CD4-positive, alpha-beta T cell treated with Interleukin-21 for 1 hour (primary cell): ENCODE data around the gene PAPSS1.
A peak's percentile ranks its signal among the peaks of the same experiment; 100 is the strongest.
"Not testable (repeated sequence)": the region's sequence is repeated elsewhere in the genome, so short reads cannot be mapped to it uniquely, and the experiment has no call there.

ENCODE experiments used
- DNase-seq: peaks from one replicate; pipeline ENCODE4 v3.0.0-alpha.2; 2020

PAPSS1 gene

DNA sequence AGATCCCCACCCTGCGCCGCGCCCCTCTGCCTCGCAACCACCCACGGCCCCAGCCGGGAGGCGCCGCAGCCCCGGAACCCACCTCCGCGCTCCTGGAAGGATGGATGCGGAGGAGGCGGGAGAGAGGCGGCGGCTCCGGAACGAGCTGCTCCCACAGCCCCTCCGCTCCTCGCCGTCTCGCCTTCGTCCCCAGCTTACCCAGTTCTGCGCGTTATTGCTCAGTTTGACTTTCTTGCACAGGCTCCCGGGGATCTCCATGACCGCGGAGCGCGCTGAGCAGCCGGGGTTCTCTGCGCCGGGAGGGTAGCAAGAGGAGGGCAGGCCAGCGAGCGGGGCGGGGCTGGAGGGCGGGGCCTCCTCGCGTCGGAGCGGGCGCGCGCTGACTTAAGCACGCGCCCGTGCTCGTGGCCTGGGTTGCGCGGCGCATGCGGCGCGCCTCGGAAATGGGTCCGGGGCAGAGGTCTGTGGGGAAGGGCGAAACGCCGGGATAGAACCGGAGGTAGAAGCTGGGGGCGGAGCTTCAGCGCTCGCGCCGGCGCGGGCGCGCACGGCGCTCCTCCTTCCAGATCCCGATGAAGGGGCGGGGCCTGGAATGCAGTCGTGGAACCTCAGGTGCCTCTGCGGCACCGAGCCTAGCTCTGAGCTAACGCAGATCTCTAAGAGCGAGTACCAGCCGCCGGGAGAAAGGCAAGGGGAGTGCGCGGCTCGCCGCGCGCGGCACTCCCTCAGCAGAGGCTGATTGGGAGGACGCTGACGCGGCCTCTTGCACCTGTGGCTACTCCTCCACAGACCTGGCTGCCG lies at the start of gene PAPSS1:
PAPSS1 (minus strand) TSS at position 313 of the 801 bp plus-strand sequence; CDS start at position 258, 55 bp downstream.
- DNase-seq, result peak; percentile 96

DNA sequence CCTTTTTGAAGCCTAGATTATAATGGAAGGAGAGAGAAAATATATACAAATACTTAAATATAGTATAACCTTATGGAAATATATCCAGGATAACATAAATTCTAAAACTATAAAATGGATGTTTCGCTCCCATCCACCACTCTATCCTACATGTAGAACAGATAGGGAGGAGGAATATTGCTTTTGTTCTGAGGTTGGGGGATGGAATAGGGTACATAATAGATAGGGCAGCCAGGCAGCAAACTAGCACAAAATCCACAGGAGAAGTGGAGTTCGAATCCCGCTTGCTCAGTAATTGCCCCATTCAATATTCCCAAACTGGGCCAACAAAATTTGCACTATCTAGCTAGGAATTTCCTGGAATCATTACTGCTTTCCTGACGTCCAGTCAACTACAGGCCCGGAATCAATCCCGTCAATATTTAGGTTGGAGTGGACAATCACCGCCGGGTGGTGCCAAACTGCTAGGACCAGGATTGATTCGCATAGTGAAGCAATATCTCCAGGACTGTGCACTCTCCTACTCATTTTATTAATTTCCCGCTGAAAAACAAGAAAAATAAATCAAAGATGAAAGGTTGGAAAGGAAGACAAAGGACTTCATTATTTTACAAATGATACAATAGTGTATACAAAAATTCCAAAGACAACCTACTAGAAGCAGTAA lies 40.4 kb upstream of the PAPSS1 start:
- no peak for DNase-seq

DNA sequence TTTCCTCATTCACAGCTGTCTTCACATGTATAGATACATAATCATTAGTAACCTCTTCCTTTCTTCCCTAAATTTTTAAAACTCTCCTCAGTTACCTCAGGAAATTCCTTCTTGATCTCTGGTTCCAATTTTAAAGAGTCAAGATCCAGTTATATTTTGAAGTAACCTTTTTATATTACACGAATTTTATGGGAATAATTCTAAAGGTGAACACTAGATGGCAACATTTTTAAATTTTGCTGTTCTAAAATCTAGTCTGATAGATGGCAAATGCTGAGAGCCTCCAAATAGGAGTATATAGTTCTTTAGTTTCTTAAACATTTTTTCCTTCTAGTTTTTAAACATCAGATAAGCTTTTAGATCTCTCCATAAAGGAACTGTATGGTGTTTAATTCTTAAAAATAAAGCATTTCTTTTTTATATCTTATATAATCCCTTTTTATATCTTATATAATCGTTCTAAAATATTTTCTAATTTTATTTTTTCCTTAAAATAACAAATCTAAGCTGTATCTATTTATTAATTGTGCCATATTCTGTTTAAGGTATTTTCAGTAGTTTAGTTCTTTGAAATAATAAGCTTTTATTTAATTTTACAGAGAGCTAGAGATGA lies 37.9 kb upstream of the PAPSS1 start:
- DNase-seq, result peak; percentile 34

DNA sequence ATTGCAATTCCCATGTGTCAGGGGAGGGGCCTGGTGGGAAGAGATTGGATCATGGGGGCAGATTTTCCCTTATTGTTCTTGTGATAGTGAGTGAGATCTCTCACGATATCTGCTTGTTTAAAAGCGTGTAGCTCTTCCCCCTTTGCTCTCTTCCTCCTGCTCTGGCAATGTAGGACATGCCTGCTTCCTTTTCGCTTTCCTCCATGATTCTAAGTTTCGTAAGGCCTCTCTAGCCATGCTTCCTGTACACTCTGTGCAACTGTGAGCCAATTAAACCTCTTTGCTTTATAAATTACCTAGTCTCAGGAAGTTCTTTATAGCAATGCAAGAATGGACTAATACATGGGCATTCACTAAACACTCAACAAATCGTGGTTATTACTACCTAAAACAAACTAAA lies 37.2 kb upstream of the PAPSS1 start:
- no peak for DNase-seq

DNA sequence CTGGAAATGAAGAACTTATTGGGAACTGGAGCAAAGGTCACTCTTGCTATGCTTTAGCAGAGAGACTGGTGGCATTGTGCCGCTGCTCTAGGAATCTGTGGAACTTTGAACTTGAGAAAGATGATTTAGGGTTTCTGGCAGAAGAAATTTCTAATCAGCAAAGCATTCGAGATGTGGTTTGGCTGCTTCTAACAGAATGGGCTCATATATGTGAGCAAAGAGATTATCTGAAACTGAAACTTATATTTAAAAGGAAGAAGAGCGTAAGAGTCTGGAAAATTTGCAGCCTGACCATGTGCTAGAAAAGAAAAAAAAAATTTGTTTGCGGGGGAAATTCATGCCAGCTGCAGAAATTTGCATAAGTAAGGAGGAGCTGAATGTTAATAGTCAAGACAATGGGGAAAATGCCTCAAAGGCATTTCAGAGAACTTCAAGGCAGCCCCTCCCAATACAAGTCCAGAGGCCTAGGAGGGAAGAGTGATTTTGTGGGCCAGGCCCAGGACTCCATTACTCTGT lies 35.9 kb upstream of the PAPSS1 start:
- DNase-seq, result no peak

- DNase-seq, result no peak
Observed at GRCh38 chr4:107751670-107752069, 31.6 kb upstream of the PAPSS1 start.

- DNase-seq, result no peak
Observed at GRCh38 chr4:107747748-107748486, 27.9 kb upstream of the PAPSS1 start.

DNA sequence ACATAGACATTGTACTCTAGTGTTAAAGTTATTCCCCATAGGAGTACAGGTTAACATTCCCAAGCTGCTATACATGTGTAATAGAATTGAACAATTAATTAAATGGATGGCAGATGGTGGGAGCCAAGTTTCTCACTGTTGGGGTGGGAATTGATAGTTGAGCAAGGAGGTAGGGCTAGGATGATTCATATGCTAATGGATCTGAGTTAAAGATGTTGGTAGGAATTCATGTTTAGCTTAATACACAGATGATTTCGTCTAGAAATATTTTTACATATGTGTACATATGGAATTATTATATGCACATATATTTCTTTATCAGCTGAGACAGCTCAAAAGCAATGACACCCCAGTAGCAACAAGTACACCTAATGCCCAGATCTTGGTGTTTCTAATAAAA lies 26.1 kb upstream of the PAPSS1 start:
- no peak for DNase-seq

DNA sequence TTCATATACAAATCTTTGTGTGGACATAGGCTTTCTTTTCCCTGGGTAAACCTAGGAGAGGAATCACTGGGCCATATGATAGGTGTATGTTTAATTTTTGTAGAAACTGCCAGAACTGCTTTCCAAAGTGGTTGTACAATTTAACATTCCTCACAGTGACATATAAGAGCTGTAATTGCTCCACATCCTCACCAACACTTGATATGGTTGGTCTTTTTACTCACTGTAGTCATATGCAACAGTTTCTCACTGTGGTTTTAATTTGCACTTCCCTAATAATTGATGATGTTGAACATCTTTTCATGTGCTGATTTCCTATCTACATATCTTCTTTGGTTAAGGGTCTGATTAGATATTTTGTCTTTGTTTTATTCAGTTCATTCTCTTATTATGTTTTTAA lies 24.5 kb upstream of the PAPSS1 start:
- DNase-seq, result no peak

DNA sequence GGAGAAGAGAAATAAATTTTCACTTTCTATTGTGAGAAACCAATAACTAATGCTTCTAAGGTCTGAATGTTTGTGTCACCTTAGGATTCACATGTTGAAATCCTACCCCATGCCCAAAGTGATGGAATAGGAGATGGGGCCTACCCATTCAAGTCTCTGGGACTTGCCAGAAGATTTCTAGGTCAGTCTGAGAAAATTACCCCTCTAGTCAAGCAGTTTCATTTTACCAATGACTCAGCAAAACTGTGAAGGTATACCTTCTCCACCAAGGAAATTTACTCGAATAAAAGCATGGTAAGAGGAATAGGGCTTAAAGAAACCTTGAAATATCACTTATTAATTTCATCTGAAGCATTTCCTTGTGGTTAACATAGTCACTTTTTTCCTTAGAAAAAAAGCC lies 23.5 kb upstream of the PAPSS1 start:
- DNase-seq, result no peak

GRCh38 chr4:107742791-107743190 lies 22.8 kb upstream of the PAPSS1 start:
- no peak for DNase-seq

GRCh38 chr4:107742196-107742595 lies 22.2 kb upstream of the PAPSS1 start:
- no peak for DNase-seq

- DNase-seq, result no peak
Observed at GRCh38 chr4:107740950-107741701, 21.1 kb upstream of the PAPSS1 start.

- no peak for DNase-seq
Observed at GRCh38 chr4:107740381-107740780, 20.3 kb upstream of the PAPSS1 start.

DNA sequence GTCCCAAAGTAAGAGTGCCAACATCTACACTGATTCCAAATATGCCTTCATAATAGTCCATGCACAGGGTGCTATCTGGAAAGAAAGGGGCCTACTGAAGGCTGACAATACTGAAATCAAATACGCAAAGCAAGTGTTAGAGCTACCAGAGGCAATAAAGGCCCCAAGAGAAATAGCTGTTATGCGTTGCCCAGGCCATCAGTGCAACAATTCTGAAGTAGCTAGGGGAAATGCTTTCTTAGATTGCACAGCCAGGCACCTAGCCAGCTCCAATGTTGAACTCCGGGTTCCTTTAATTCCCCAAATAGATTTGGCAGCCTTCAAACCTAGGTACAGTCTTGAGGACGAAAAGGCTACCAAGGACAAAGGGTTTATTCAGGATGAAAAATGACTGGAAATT lies 17.4 kb upstream of the PAPSS1 start:
- no peak for DNase-seq

DNA sequence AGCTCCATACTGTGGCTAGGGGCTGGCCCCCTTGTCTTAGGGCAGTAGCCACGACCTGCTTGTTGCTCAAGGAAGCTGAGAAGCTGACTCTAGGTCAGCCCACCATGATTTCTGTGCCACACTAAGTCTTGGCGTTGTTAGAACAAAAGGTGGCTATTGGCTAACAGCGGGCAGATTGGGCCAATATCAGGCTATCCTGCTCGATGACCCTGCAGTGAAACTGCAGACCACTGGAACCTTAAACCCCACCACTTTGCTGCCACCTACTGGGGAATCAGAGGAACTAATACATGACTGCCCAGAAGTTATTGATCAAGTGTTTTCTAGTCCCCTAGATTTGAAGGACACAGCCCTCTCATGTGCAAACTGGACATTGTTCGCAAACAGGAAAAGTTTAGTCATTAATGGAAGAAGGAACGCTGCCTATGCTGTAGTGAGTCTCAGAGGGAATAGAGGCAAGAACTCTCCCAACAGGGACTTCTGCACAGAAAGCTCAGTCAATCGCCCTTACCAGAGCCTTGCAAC lies 17.0 kb upstream of the PAPSS1 start:
- DNase-seq, result peak; percentile 58

- no peak for DNase-seq
Observed at GRCh38 chr4:107736037-107736436, 16.0 kb upstream of the PAPSS1 start.

DNA sequence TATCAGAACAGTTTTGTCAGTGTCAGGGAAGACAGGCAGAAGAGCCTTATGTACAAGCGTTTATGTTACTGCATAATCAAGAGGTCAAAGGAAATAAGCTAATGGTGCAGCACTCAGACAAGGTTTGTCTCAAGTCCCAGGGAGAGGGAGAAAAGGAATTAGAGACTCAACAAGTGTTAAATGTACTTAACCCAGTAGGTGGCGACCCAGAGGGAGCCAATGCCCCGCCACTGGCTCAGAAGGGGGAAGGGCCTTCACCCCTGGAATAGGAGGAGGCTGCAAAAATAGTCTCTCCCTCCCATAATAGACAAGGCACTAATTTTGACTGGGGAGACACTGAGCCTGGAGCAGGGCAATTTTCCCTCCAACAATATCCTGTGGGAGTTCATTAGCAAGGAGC lies 14.1 kb upstream of the PAPSS1 start:
- DNase-seq, result no peak

GRCh38 chr4:107733431-107733925 lies 13.4 kb upstream of the PAPSS1 start:
- DNase-seq, result no peak

GRCh38 chr4:107729050-107729449 lies 9.0 kb upstream of the PAPSS1 start:
- not testable (repeated sequence) for DNase-seq

DNA sequence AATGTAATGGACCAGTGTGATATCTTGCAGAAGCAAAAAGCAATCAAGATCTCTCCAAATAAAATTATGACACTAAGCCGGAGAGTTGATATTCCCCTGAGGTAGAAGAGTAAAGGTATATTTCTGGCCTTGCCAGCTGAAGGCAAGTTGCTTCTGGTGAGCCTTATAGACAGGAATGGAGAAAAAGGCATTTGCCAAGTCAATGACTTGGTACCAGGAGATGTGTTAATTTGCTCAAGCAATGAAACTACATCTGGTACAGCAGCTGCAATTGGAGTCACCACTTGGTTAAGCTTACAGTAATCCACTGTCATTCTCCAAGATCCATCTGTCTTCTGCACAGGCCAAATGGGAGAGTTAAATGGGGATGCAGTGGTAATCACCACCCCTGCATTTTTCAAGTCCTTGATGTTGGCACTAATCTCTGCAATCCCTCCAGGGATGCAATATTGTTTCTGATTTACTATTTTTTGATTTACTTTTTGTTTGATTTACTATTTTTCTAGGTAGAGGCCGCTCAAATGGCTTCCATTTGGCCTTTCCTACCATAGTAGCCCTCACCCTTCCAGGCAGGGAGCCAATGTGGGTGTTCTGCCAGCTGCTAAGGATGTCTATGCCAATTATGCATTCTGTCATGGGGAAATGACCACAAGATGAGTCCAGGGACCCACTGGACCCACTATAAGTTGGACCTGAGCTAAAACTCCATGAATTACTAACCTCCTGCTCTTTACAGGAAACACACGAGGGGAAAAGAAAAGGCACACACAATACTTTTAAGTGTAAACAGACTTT lies 6.3 kb upstream of the PAPSS1 start:
- DNase-seq, result not testable (repeated sequence)
